ENCODE results near the gene FKBP10. TPM values are rescaled to one million over a fixed set of nuclear protein-coding genes. Genes with fewer than 3 reads are reported as not detected.

The FKBP10 gene
- total RNA-seq, 1 experiment from 2014 or later: 112 TPM

DNA sequence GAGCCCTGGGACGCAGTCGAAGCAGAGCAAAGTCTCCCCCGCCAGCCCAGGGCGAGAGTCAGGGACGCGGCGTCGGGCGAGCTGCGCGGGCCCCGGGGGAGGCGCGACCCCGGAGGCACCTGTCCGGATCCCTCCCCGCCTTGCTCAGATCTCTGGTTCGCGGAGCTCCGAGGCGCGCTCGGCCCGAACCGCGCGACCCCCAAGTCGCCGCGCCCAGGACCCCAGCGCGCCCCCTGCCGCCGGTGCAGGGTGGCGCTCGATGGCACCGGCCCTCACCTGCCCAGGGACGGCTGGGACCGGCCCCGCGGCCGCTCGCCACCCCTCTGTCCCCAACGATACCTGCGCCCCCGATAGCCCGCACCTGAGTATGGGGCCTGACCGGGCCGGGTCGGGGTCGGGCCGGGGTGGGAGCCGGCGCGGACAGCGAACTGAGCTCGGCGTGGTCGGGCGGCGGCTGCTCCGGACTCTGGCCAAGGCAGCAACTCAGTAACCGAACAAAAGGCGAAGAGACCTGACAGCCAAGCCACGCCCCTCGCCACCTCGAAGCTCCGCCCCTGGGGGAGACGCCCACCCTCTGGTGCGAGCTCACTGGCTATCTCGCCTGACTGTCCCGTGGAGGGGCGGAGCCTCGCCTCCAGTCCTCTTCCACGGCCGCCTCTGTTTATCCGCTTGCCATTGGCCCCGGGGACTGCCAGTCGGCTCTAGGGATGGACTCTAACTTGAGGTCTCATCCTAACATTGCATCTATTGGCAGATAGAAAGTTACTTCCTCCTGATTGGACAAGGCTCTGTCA is 26.4 kb upstream of the FKBP10 start, which contains the start of gene JUP:
Gene JUP (minus strand): TSS at position 485 of the 794 bp plus-strand sequence. CDS start 14,857 bp downstream, outside the sequence.
- TF ChIP-seq, protein P1, sequence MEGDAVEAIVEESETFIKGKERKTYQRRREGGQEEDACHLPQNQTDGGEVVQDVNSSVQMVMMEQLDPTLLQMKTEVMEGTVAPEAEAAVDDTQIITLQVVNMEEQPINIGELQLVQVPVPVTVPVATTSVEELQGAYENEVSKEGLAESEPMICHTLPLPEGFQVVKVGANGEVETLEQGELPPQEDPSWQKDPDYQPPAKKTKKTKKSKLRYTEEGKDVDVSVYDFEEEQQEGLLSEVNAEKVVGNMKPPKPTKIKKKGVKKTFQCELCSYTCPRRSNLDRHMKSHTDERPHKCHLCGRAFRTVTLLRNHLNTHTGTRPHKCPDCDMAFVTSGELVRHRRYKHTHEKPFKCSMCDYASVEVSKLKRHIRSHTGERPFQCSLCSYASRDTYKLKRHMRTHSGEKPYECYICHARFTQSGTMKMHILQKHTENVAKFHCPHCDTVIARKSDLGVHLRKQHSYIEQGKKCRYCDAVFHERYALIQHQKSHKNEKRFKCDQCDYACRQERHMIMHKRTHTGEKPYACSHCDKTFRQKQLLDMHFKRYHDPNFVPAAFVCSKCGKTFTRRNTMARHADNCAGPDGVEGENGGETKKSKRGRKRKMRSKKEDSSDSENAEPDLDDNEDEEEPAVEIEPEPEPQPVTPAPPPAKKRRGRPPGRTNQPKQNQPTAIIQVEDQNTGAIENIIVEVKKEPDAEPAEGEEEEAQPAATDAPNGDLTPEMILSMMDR (IDR thresholded peaks at IDR 0.05; ENCODE audit: insufficient read depth in 1 of 2, low read depth in 1 of 2, low read length in 1 of 2, severe bottlenecking in 1 of 2, unreplicated experiment in 1 of 2): peak; percentile 40 to 91
- no peaks in the 10 kb centered on the region for H3K9me3 ChIP-seq

GRCh38 chr17:41787021-41787418 is 25.8 kb upstream of the FKBP10 start:
- POLR2A ChIA-PET: interaction anchor here (0.5 to 3.4 kb wide), 20 partner anchors 7 to 1300 kb away, joined by 3 to 243 read pairs (median 4); partner anchors contain the start of genes ACLY, EIF1, FKBP10 and KLHL11
- H3K27me3 ChIP-seq (replicated peaks; ENCODE audit: control insufficient read depth, insufficient read depth, low read length): no peaks in the 10 kb centered on the region
- no peaks in the 10 kb centered on the region for H3K9me3 ChIP-seq
- H3K9me3 Mint-ChIP-seq (ENCODE audit: unreplicated experiment): no peaks in the 10 kb centered on the region
- intact Hi-C loops (cut with micrococcal nuclease; ENCODE audit: unreplicated experiment): loop anchor here (1.0 kb wide), 1 partner anchor 15 kb away; no protein-coding TSS in a partner anchor
- peaks cover 22% of the 10 kb centered on the region for H3K4me1 ChIP-seq
- BruUV-seq (replicated peaks): no TSS peak
- DNase-seq: no peak
- H3K4me3 ChIP-seq (ENCODE audit: low read depth, low read length): no peak overlapping the region
- CTCF ChIA-PET: interaction anchor here (0.6 to 4.4 kb wide), 21 partner anchors 8 to 396 kb away, joined by 3 to 169 read pairs (median 5); partner anchors contain the start of genes ACLY, EIF1, FKBP10 and KLHL11
- H3K27ac Mint-ChIP-seq (ENCODE audit: unreplicated experiment): peak overlapping the region; percentile 93
- peaks cover 4% of the 10 kb centered on the region; the same call in 1 of the 2 replicates for H3K36me3 ChIP-seq (ENCODE audit: control insufficient read depth, insufficient read depth, low read length)
- peaks cover 40% of the 10 kb centered on the region for H3K4me1 Mint-ChIP-seq (ENCODE audit: low read depth, unreplicated experiment)
- peaks cover 55% of the 10 kb centered on the region for H3K36me3 Mint-ChIP-seq (ENCODE audit: insufficient read depth, unreplicated experiment)
- peak overlapping the region; percentile 74 for H3K4me3 Mint-ChIP-seq (ENCODE audit: unreplicated experiment)
- TF ChIP-seq, protein P1 (IDR thresholded peaks at IDR 0.05; ENCODE audit: insufficient read depth in 1 of 2, low read depth in 1 of 2, low read length in 1 of 2, severe bottlenecking in 1 of 2, unreplicated experiment in 1 of 2): no peak
- H3K27me3 Mint-ChIP-seq (ENCODE audit: insufficient read depth, unreplicated experiment): no peaks in the 10 kb centered on the region

More for the DNA sequence above, 26.4 kb upstream of the FKBP10 start, which contains the start of gene JUP:
- H3K4me1 ChIP-seq: peaks cover 23% of the 10 kb centered on the region
- H3K9me3 Mint-ChIP-seq (ENCODE audit: unreplicated experiment): no peaks in the 10 kb centered on the region
- H3K4me1 Mint-ChIP-seq (ENCODE audit: low read depth, unreplicated experiment): peaks cover 35% of the 10 kb centered on the region
- H3K27ac Mint-ChIP-seq (ENCODE audit: unreplicated experiment): peak within 1 kb of the TSS; percentile 93
- ChIA-PET POLR2A (interaction anchor here (0.5 to 3.4 kb wide), 26 partner anchors 8 to 1300 kb away, joined by 3 to 243 read pairs (median 5); partner anchors contain the start of genes ACLY, EIF1, FKBP10 and HAP1), CTCF (interaction anchor here (0.6 to 4.4 kb wide), 24 partner anchors 8 to 397 kb away, joined by 3 to 169 read pairs (median 5); partner anchors contain the start of genes ACLY, EIF1, FKBP10 and KLHL11)
- H3K4me3 Mint-ChIP-seq (ENCODE audit: unreplicated experiment): peak within 1 kb of the TSS; percentile 74
- peaks cover 61% of the 10 kb centered on the region for H3K36me3 Mint-ChIP-seq (ENCODE audit: insufficient read depth, unreplicated experiment)
- no peaks in the 10 kb centered on the region for H3K27me3 ChIP-seq (replicated peaks; ENCODE audit: control insufficient read depth, insufficient read depth, low read length)
- peaks cover 4% of the 10 kb centered on the region; the same call in 1 of the 2 replicates for H3K36me3 ChIP-seq (ENCODE audit: control insufficient read depth, insufficient read depth, low read length)
- DNase-seq: peak; percentile 100
- BruUV-seq (replicated peaks): no TSS peak
- peak within 1 kb of the TSS; percentile 82 for H3K4me3 ChIP-seq (ENCODE audit: low read depth, low read length)
- no peaks in the 10 kb centered on the region for H3K27me3 Mint-ChIP-seq (ENCODE audit: insufficient read depth, unreplicated experiment)
- intact Hi-C loops (cut with micrococcal nuclease; ENCODE audit: unreplicated experiment): loop anchor here (1.0 kb wide), 4 partner anchors 8 to 26 kb away; no protein-coding TSS in a partner anchor
